Mesenteric fat pad (tissue), 1 donor: ENCODE data around the gene CD247. TPM values are rescaled to one million over a fixed set of nuclear protein-coding genes. Genes with fewer than 3 reads are reported as not detected.

Experiments used
- DNase-seq: peaks from one replicate; pipeline ENCODE4 v3.0.0-alpha.2; 2020; ENCODE audit warnings: low spot score
- total RNA-seq: library from RNA; stranded (reverse); fragmentation: NEBNext Ultra II Directional; extraction: Animal tissue kit (Norgen Biotek cat#: 25700); gene quantifications from one replicate; pipeline ENCODE4 v1.2.1, GENCODE V29; 2021
- donor health status: DM: yes; HTN: yes; CAD: no.

Gene CD247
- total RNA-seq, 1 donor from 2014 or later = 2.1 TPM

- DNase-seq = no peak
Measured at GRCh38 chr1:167418391-167418790, 99.9 kb downstream of the CD247 start.

- DNase-seq = no peak
Measured at GRCh38 chr1:167416506-167416905, 101.8 kb downstream of the CD247 start.

GRCh38 chr1:167413328-167413727, 105.0 kb downstream of the CD247 start:
- no peak for DNase-seq

- no peak for DNase-seq
Measured at GRCh38 chr1:167412920-167413319, 105.4 kb downstream of the CD247 start.

GRCh38 chr1:167412072-167412471, 106.3 kb downstream of the CD247 start:
- DNase-seq = no peak

- DNase-seq = no peak
Measured at GRCh38 chr1:167409183-167409582, 109.1 kb downstream of the CD247 start.

GRCh38 chr1:167408355-167408754, 110.0 kb downstream of the CD247 start:
- no peak for DNase-seq

GRCh38 chr1:167404908-167405307, 113.4 kb downstream of the CD247 start:
- DNase-seq = no peak

GRCh38 chr1:167404161-167404888, 114.0 kb downstream of the CD247 start:
- no peak for DNase-seq

GRCh38 chr1:167401260-167401873, 117.0 kb downstream of the CD247 start:
- no peak for DNase-seq

- no peak for DNase-seq
Measured at GRCh38 chr1:167400359-167400953, 117.9 kb downstream of the CD247 start.

GRCh38 chr1:167392200-167392696, 126.1 kb downstream of the CD247 start:
- DNase-seq = no peak

GRCh38 chr1:167388976-167389375, 129.4 kb downstream of the CD247 start:
- DNase-seq = no peak

- DNase-seq = no peak
Measured at GRCh38 chr1:167387251-167387910, 130.9 kb downstream of the CD247 start.

Other genes starting within 250 kb of the CD247 start
- 185 TPM for gene CREG1, start 35.2 kb upstream of the CD247 start, total RNA-seq
- 12.7 TPM for gene RCSD1, start 111.7 kb upstream of the CD247 start, total RNA-seq
- gene MPZL1, start 203.5 kb upstream of the CD247 start, total RNA-seq = 132 TPM